H9 (cell line): ENCODE data around the gene SPDEF. TPM values are rescaled to one million over a fixed set of nuclear protein-coding genes. Genes with fewer than 3 reads are reported as not detected.

Source experiments
- DNase-seq: peaks from one replicate; pipeline ENCODE4 v3.0.0-alpha.2; 2017
- H2AFZ ChIP-seq: one replicate; pipeline ENCODE4 v1.6.1; 2013; ENCODE audit warnings: mild to moderate bottlenecking, low read length, control low read depth, moderate library complexity
- H2AK5ac ChIP-seq: 2 replicates; pipeline ENCODE4 v1.6.1; 2013; ENCODE audit warnings: low read length, control low read depth, mixed read lengths; ENCODE audit not compliant: insufficient read length
- H2BK120ac ChIP-seq: one replicate; pipeline ENCODE4 v1.6.1; 2013; ENCODE audit warnings: low read depth, mild to moderate bottlenecking, low read length, control low read depth, inconsistent platforms; ENCODE audit not compliant: poor library complexity, severe bottlenecking
- H2BK12ac ChIP-seq: 2 replicates; pipeline ENCODE4 v1.6.1; 2013; ENCODE audit warnings: low read length, control low read depth, mixed read lengths, low read depth; ENCODE audit not compliant: insufficient read length
- H2BK15ac ChIP-seq: 2 replicates; pipeline ENCODE4 v1.6.1; 2013; ENCODE audit warnings: low read depth, low read length, control low read depth
- H2BK20ac ChIP-seq: one replicate; pipeline ENCODE4 v1.6.1; 2013; ENCODE audit warnings: low read depth, mild to moderate bottlenecking, low read length, control low read depth, inconsistent platforms; ENCODE audit not compliant: poor library complexity, severe bottlenecking
- H2BK5ac ChIP-seq: 2 replicates; pipeline ENCODE4 v1.6.1; 2013; ENCODE audit warnings: low read length, control low read depth, mixed read lengths; ENCODE audit not compliant: insufficient read length
- H3K14ac ChIP-seq: 2 replicates; pipeline ENCODE4 v1.6.1; 2013; ENCODE audit warnings: low read length, control low read depth; ENCODE audit not compliant: insufficient read depth
- H3K18ac ChIP-seq: 2 replicates; pipeline ENCODE4 v1.6.1; 2013; ENCODE audit warnings: low read depth, mild to moderate bottlenecking, mixed read lengths, low read length, control low read depth; ENCODE audit not compliant: insufficient read length
- H3K23ac ChIP-seq: 2 replicates; pipeline ENCODE4 v1.6.1; 2013; ENCODE audit warnings: low read length, control low read depth, mixed read lengths, low read depth; ENCODE audit not compliant: insufficient read length
- H3K23me2 ChIP-seq: 2 replicates; pipeline ENCODE4 v1.6.1; 2013; ENCODE audit warnings: low read depth, mild to moderate bottlenecking, mixed read lengths, low read length, control low read depth; ENCODE audit not compliant: insufficient read length, poor library complexity, severe bottlenecking
- H3K27ac ChIP-seq: 2 replicates; pipeline ENCODE4 v1.5.1; 2013; ENCODE audit warnings: low read length, control low read depth, mixed read lengths, low read depth; ENCODE audit not compliant: insufficient read length
- H3K27me3 ChIP-seq: 2 replicates; pipeline ENCODE4 v1.6.1; 2013; ENCODE audit warnings: low read length, control low read depth, inconsistent platforms; ENCODE audit not compliant: insufficient read depth
- H3K4ac ChIP-seq: 2 replicates; pipeline ENCODE4 v1.6.1; 2013; ENCODE audit warnings: low read depth, mild to moderate bottlenecking, control low read depth, inconsistent platforms, low read length, moderate library complexity
- H3K4me1 ChIP-seq: 2 replicates; pipeline ENCODE4 v1.6.1; 2013; ENCODE audit warnings: low read length, control low read depth, inconsistent platforms; ENCODE audit not compliant: insufficient read depth
- H3K4me2 ChIP-seq: 2 replicates; pipeline ENCODE4 v1.6.1; 2013; ENCODE audit warnings: low read length, control low read depth, mixed read lengths; ENCODE audit not compliant: insufficient read length, insufficient read depth
- H3K56ac ChIP-seq: 2 replicates; pipeline ENCODE4 v1.6.1; 2013; ENCODE audit warnings: low read depth, mild to moderate bottlenecking, mixed read lengths, low read length, control low read depth; ENCODE audit not compliant: insufficient read length
- H3K79me1 ChIP-seq: 2 replicates; pipeline ENCODE4 v1.6.1; 2013; ENCODE audit warnings: low read depth, mild to moderate bottlenecking, moderate library complexity, low read length, control low read depth, inconsistent platforms; ENCODE audit not compliant: insufficient read depth, poor library complexity, severe bottlenecking
- H3K79me2 ChIP-seq: 2 replicates; pipeline ENCODE4 v1.6.1; 2013; ENCODE audit warnings: low read length, control low read depth, inconsistent platforms; ENCODE audit not compliant: insufficient read depth
- H3K9ac ChIP-seq: 2 replicates; pipeline ENCODE4 v1.6.1; 2013; ENCODE audit warnings: low read length, control low read depth, mixed read lengths; ENCODE audit not compliant: insufficient read length; ENCODE audit errors: extremely low read depth
- H3K9me3 ChIP-seq: one replicate; pipeline ENCODE4 v1.6.1; 2013; ENCODE audit warnings: low read depth, low read length, inconsistent platforms; ENCODE audit not compliant: control insufficient read depth
- H3T11ph ChIP-seq: one replicate; pipeline ENCODE4 v1.6.1; 2013; ENCODE audit warnings: mild to moderate bottlenecking, low read length, control low read depth, inconsistent platforms
- H4K20me1 ChIP-seq: one replicate; pipeline ENCODE4 v1.6.1; 2013; ENCODE audit not compliant: control insufficient read depth, insufficient read length, insufficient read depth
- H4K5ac ChIP-seq: 2 replicates; pipeline ENCODE4 v1.6.1; 2013; ENCODE audit warnings: low read depth, mild to moderate bottlenecking, mixed read lengths, low read length, control low read depth; ENCODE audit not compliant: insufficient read length
- H4K8ac ChIP-seq: replicated peaks from 2 replicates; pipeline ENCODE4 v1.6.1; 2013; ENCODE audit warnings: low read length, control low read depth, mixed read lengths, low read depth; ENCODE audit not compliant: insufficient read length
- H4K91ac ChIP-seq: 2 replicates; pipeline ENCODE4 v1.6.1; 2013; ENCODE audit warnings: low read depth, mild to moderate bottlenecking, moderate library complexity, mixed read lengths, low read length, control low read depth; ENCODE audit not compliant: insufficient read length
- H3K27ac Mint-ChIP-seq, 3 experiments: 2 replicates in 2 of 3; 3 replicates in 1 of 3; pipeline ENCODE4 v1.8.0; 2020 to 2021; ENCODE audit warnings: mixed read lengths in 3 of 3, mild to moderate bottlenecking in 1 of 3, moderate library complexity in 1 of 3
- H3K27me3 Mint-ChIP-seq: 2 replicates; pipeline ENCODE4 v1.8.0; 2021; ENCODE audit warnings: low read depth, mild to moderate bottlenecking, moderate library complexity, mixed read lengths
- H3K36me3 Mint-ChIP-seq, 3 experiments: 2 replicates in 2 of 3; 3 replicates in 1 of 3; pipeline ENCODE4 v1.8.0; 2020 to 2021; ENCODE audit warnings: low read depth in 3 of 3, mixed read lengths in 3 of 3; ENCODE audit not compliant: insufficient read depth in 1 of 3
- H3K4me1 Mint-ChIP-seq, 2 experiments: 2 replicates each; pipeline ENCODE4 v1.8.0; 2020; ENCODE audit warnings: mixed read lengths in 2 of 2
- H3K4me3 Mint-ChIP-seq, 2 experiments: 2 replicates in 1 of 2; 3 replicates in 1 of 2; pipeline ENCODE4 v1.8.0; 2020 to 2021; ENCODE audit warnings: mild to moderate bottlenecking in 2 of 2, mixed read lengths in 2 of 2, moderate library complexity in 1 of 2
- H3K9me3 Mint-ChIP-seq, 2 experiments: 2 replicates in 1 of 2; 3 replicates in 1 of 2; pipeline ENCODE4 v1.8.0; 2020; ENCODE audit warnings: mild to moderate bottlenecking in 2 of 2, mixed read lengths in 2 of 2, moderate library complexity in 1 of 2
- WGBS: extraction: QIAGEN DNeasy Blood & Tissue Kit; methylation state at CpG from one replicate; pipeline ENCODE4 v1.1.7; 2013; ENCODE audit warnings: missing lambda C conversion rate, low lambda C conversion rate, mixed read lengths; ENCODE audit not compliant: insufficient read length; ENCODE audit errors: extremely low coverage; 5-methylcytosine and 5-hydroxymethylcytosine counted together
- total RNA-seq: library from RNA; stranded (reverse); gene quantifications from 2 replicates; pipeline ENCODE4 v1.2.1, GENCODE V29; 2021
- TF ChIP-seq, protein P1 (sequence below): fragments of 200-600 bp; sonication (generic); conservative IDR thresholded peaks from 3 replicates; pipeline ENCODE4 v1.8.0; 2021; ENCODE audit warnings: antibody characterized with exemption, mild to moderate bottlenecking

The SPDEF gene
- total RNA-seq, 1 experiment from 2014 or later: 0.15 TPM

DNA sequence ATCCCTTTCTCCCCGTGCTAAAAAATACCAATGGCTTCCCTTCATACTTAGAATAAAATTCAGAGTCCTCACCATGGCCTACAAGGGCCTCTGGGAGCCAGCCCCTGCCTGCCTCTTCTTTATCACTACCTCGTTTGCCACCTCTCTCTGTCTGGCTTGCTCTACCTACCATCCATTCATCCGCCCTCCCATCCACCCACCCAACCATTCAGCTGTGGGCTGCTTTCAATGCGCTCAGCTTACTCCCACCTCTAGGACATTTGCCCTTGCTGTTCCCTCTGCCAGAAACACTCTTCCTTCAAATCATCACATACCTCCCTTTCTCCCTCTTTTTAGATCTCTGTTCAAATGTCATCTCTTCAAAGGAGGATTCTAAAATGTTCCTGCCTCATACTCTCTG is 45.8 kb downstream of the SPDEF start:
- H2BK5ac ChIP-seq: no peak overlapping the region
- H3K4me1 ChIP-seq: peaks cover 1% of the 10 kb centered on the region; the same call in 1 of the 2 replicates
- H3K9me3 ChIP-seq: no peaks in the 10 kb centered on the region
- H2BK12ac ChIP-seq: no peak overlapping the region
- no peak overlapping the region for H4K5ac ChIP-seq
- no peak overlapping the region for H3K14ac ChIP-seq
- H3K9me3 Mint-ChIP-seq: peaks cover 0 to 2% of the 10 kb centered on the region in 2 experiments; a peak in 2 of 5 replicates
- H4K20me1 ChIP-seq: no peaks in the 10 kb centered on the region
- H4K91ac ChIP-seq: no peak overlapping the region
- no peak overlapping the region for H3K4me2 ChIP-seq
- no peak for DNase-seq
- H3K79me1 ChIP-seq: no peaks in the 10 kb centered on the region
- peaks cover 9% of the 10 kb centered on the region for H3K23me2 ChIP-seq
- H2BK120ac ChIP-seq: no peak overlapping the region
- peaks cover 37 to 47% of the 10 kb centered on the region in 2 experiments for H3K4me1 Mint-ChIP-seq
- H2AK5ac ChIP-seq: no peak overlapping the region
- no peak overlapping the region for H3K9ac ChIP-seq
- no peak overlapping the region for H3K27ac Mint-ChIP-seq
- no peak overlapping the region for H3K18ac ChIP-seq
- H3K56ac ChIP-seq: no peak overlapping the region
- H3K4ac ChIP-seq: no peak overlapping the region
- no peaks in the 10 kb centered on the region for H3K27me3 ChIP-seq
- no peak overlapping the region for H4K8ac ChIP-seq
- no peak overlapping the region for H2AFZ ChIP-seq
- H3K23ac ChIP-seq: no peak overlapping the region
- H3T11ph ChIP-seq: no peak overlapping the region
- no peak overlapping the region for H2BK15ac ChIP-seq
- no peaks in the 10 kb centered on the region for H3K79me2 ChIP-seq
- H3K4me3 Mint-ChIP-seq: no peak overlapping the region
- no peak overlapping the region for H3K27ac ChIP-seq
- H3K27me3 Mint-ChIP-seq: peaks cover 12% of the 10 kb centered on the region
- H2BK20ac ChIP-seq: no peak overlapping the region
- no peaks in the 10 kb centered on the region; a peak in 1 of 7 replicates for H3K36me3 Mint-ChIP-seq
- TF ChIP-seq, protein P1, sequence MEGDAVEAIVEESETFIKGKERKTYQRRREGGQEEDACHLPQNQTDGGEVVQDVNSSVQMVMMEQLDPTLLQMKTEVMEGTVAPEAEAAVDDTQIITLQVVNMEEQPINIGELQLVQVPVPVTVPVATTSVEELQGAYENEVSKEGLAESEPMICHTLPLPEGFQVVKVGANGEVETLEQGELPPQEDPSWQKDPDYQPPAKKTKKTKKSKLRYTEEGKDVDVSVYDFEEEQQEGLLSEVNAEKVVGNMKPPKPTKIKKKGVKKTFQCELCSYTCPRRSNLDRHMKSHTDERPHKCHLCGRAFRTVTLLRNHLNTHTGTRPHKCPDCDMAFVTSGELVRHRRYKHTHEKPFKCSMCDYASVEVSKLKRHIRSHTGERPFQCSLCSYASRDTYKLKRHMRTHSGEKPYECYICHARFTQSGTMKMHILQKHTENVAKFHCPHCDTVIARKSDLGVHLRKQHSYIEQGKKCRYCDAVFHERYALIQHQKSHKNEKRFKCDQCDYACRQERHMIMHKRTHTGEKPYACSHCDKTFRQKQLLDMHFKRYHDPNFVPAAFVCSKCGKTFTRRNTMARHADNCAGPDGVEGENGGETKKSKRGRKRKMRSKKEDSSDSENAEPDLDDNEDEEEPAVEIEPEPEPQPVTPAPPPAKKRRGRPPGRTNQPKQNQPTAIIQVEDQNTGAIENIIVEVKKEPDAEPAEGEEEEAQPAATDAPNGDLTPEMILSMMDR: no peak
- no CpG with 5 or more reads among the region's 4 CpGs for WGBS
